Caco-2 (cell line): ENCODE results near the gene LPIN1. TPM values are rescaled to one million over a fixed set of nuclear protein-coding genes. Genes with fewer than 3 reads are reported as not detected.

Experiments
- Bru-seq: library from RNA; stranded (reverse); fragments of 400-500 nt; gene quantifications from one replicate; lab custom pipeline; 2021; lab: Mats Ljungman, UMichigan
- BruChase-seq, 2 experiments: library from RNA; stranded (reverse); fragments of 400-500 nt; gene quantifications; one replicate each; lab custom pipeline; 2021; lab: Mats Ljungman, UMichigan
- BruUV-seq: library from RNA; stranded (reverse); fragments of 400-500 nt; replicated peaks from 2 replicates; lab custom pipeline; 2021; lab: Mats Ljungman, UMichigan
- CTCF ChIA-PET: fragments of 300-600 bp; sonication (Branson Sonifier 250); formaldehyde crosslinking; loops from one replicate; lab custom pipeline; 2022; ENCODE audit warnings: antibody characterized with exemption; lab: Charles Lee
- POLR2A ChIA-PET: fragments of 300-600 bp; sonication (Branson Sonifier 250); formaldehyde crosslinking; loops from one replicate; lab custom pipeline; 2022; ENCODE audit warnings: antibody characterized with exemption; lab: Charles Lee
- DNase-seq, 2 experiments: peaks; one replicate each; pipeline versions ENCODE4 v3.0.0 to v3.0.0-alpha.2; 2020 to 2022
- H3K27me3 ChIP-seq: replicated peaks from 2 replicates; pipeline ENCODE4 v1.6.0; 2011; ENCODE audit warnings: low read length; ENCODE audit not compliant: control insufficient read depth, insufficient read depth
- H3K36me3 ChIP-seq: 2 replicates; pipeline ENCODE4 v1.5.1; 2011; ENCODE audit warnings: low read length; ENCODE audit not compliant: control insufficient read depth, insufficient read depth
- H3K4me1 ChIP-seq: fragments of 250-450 bp; sonication (Bioruptor Pico); 2 replicates; pipeline ENCODE4 v1.5.1; 2020; ENCODE audit warnings: mild to moderate bottlenecking
- H3K4me3 ChIP-seq: 2 replicates; pipeline ENCODE4 v1.5.1; 2011; ENCODE audit warnings: low read depth, mild to moderate bottlenecking, control low read depth, low read length
- H3K9me3 ChIP-seq: fragments of 250-450 bp; sonication (Bioruptor Pico); 2 replicates; pipeline ENCODE4 v1.5.1; 2020; ENCODE audit warnings: mild to moderate bottlenecking, moderate library complexity
- H3K27ac Mint-ChIP-seq: one replicate; pipeline ENCODE4 v1.8.0; 2022; ENCODE audit warnings: mixed read lengths; ENCODE audit not compliant: unreplicated experiment
- H3K27me3 Mint-ChIP-seq: one replicate; pipeline ENCODE4 v1.8.0; 2022; ENCODE audit warnings: mixed read lengths; ENCODE audit not compliant: insufficient read depth, unreplicated experiment
- H3K36me3 Mint-ChIP-seq: one replicate; pipeline ENCODE4 v1.8.0; 2022; ENCODE audit warnings: mild to moderate bottlenecking, mixed read lengths; ENCODE audit not compliant: insufficient read depth, unreplicated experiment
- H3K4me1 Mint-ChIP-seq: one replicate; pipeline ENCODE4 v1.8.0; 2022; ENCODE audit warnings: low read depth, mixed read lengths; ENCODE audit not compliant: unreplicated experiment
- H3K4me3 Mint-ChIP-seq: one replicate; pipeline ENCODE4 v1.8.0; 2022; ENCODE audit warnings: mild to moderate bottlenecking, moderate library complexity, mixed read lengths; ENCODE audit not compliant: unreplicated experiment
- H3K9me3 Mint-ChIP-seq: one replicate; pipeline ENCODE4 v1.8.0; 2022; ENCODE audit warnings: mixed read lengths; ENCODE audit not compliant: unreplicated experiment
- intact Hi-C: fragments of 100-400 bp; cut with micrococcal nuclease; formaldehyde crosslinking; loops from one replicate; pipeline ENCODE4 v1.10.0; 2022; ENCODE audit not compliant: unreplicated experiment
- long read RNA-seq: library from polyadenylated mRNA; stranded (forward); transcript quantifications from one replicate; pipeline ENCODE4 v2.0.0, GENCODE V29; 2022
- total RNA-seq: library from RNA; stranded (reverse); gene quantifications from 2 replicates; pipeline ENCODE4 v1.2.3, GENCODE V29; 2022
- TF ChIP-seq, protein P1 (sequence below), 2 experiments: fragments of 200-600 bp in 1 of 2; IDR thresholded peaks; 1 replicate in 1 of 2; 2 replicates in 1 of 2; pipeline versions ENCODE4 v1.5.1 to v1.8.0; 2011 to 2022; ENCODE audit warnings: antibody characterized with exemption in 1 of 2, control low read depth in 1 of 2, inconsistent platforms in 1 of 2, low read depth in 1 of 2, low read length in 1 of 2, mild to moderate bottlenecking in 1 of 2, moderate library complexity in 1 of 2; ENCODE audit not compliant: insufficient read depth in 1 of 2, severe bottlenecking in 1 of 2, unreplicated experiment in 1 of 2

Gene LPIN1, protein sequence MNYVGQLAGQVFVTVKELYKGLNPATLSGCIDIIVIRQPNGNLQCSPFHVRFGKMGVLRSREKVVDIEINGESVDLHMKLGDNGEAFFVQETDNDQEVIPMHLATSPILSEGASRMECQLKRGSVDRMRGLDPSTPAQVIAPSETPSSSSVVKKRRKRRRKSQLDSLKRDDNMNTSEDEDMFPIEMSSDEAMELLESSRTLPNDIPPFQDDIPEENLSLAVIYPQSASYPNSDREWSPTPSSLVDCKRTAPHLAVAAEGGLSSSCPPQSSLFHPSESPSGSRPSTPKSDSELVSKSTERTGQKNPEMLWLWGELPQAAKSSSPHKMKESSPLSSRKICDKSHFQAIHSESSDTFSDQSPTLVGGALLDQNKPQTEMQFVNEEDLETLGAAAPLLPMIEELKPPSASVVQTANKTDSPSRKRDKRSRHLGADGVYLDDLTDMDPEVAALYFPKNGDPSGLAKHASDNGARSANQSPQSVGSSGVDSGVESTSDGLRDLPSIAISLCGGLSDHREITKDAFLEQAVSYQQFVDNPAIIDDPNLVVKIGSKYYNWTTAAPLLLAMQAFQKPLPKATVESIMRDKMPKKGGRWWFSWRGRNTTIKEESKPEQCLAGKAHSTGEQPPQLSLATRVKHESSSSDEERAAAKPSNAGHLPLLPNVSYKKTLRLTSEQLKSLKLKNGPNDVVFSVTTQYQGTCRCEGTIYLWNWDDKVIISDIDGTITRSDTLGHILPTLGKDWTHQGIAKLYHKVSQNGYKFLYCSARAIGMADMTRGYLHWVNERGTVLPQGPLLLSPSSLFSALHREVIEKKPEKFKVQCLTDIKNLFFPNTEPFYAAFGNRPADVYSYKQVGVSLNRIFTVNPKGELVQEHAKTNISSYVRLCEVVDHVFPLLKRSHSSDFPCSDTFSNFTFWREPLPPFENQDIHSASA
- total RNA-seq (12.5 and 14.2 TPM in 2 replicates), Bru-seq, nascent RNA (percentile 51 among the genes with signal in this experiment), BruChase-seq, experiment 1, labeled RNA remaining after a 2-hour chase (percentile 49 among the genes with signal in this experiment), BruChase-seq, experiment 2, labeled RNA remaining after a 6-hour chase (percentile 49 among the genes with signal in this experiment)
- long read RNA-seq, full-length matches to known transcripts = 5 of 16 reads
- long read RNA-seq, partial matches to known transcripts = 4 of 16 reads
- long read RNA-seq, other reads (novel, unspliced or antisense) = 7 of 16 reads

DNA sequence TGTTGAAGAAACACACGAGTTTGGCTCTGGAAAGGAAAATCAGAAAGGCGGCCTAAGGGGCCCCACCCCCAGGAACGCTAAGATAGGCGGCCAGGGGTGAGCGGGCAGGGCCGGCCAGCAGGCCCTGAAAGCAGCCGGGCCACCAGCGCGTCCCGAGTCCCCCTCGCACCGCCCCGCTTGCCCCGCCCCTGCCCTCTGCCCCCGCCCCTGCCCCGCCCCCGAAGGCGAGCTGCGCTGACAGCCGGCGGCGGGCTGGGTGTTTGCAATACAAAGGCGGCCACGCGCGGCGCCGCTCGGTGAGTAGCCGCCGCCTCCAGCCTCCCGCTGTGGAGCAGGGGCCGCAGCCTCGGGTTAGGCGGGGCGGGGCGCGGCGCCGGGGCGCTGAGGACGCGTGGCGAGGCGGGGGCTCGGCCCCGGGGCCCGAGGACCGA, at the start of gene LPIN1:
Gene LPIN1, plus strand, starts transcription at position 257 of the 431 bp plus-strand sequence. CDS start 18,910 bp downstream, outside the sequence.
- no peaks in the 10 kb centered on the region for H3K27me3 Mint-ChIP-seq
- peak within 1 kb of the TSS; percentile 71 for H3K27ac Mint-ChIP-seq
- CTCF ChIA-PET = interaction anchor here (0.6 to 1.2 kb wide), 8 partner anchors 8 to 268 kb away, joined by 3 to 7 read pairs (median 4); no protein-coding TSS in a partner anchor
- no peaks in the 10 kb centered on the region for H3K36me3 ChIP-seq
- H3K4me3 ChIP-seq = peak within 1 kb of the TSS; percentile 65
- peak within 1 kb of the TSS; percentile 75 for H3K4me3 Mint-ChIP-seq
- H3K36me3 Mint-ChIP-seq = peaks cover 11% of the 10 kb centered on the region
- H3K27me3 ChIP-seq = no peaks in the 10 kb centered on the region
- POLR2A ChIA-PET = interaction anchor here (0.6 to 0.8 kb wide), 2 partner anchors 8 to 24 kb away, joined by 3 read pairs; no protein-coding TSS in a partner anchor
- H3K4me1 ChIP-seq = peaks cover 29% of the 10 kb centered on the region
- H3K4me1 Mint-ChIP-seq = peaks cover 31% of the 10 kb centered on the region
- H3K9me3 ChIP-seq = no peaks in the 10 kb centered on the region
- peak; percentile 85 to 92 for DNase-seq
- intact Hi-C loops = loop anchor here (1.0 to 2.0 kb wide), 2 partner anchors 32 to 53 kb away; no protein-coding TSS in a partner anchor
- no peaks in the 10 kb centered on the region for H3K9me3 Mint-ChIP-seq
- BruUV-seq = no TSS peak
- TF ChIP-seq, protein P1, sequence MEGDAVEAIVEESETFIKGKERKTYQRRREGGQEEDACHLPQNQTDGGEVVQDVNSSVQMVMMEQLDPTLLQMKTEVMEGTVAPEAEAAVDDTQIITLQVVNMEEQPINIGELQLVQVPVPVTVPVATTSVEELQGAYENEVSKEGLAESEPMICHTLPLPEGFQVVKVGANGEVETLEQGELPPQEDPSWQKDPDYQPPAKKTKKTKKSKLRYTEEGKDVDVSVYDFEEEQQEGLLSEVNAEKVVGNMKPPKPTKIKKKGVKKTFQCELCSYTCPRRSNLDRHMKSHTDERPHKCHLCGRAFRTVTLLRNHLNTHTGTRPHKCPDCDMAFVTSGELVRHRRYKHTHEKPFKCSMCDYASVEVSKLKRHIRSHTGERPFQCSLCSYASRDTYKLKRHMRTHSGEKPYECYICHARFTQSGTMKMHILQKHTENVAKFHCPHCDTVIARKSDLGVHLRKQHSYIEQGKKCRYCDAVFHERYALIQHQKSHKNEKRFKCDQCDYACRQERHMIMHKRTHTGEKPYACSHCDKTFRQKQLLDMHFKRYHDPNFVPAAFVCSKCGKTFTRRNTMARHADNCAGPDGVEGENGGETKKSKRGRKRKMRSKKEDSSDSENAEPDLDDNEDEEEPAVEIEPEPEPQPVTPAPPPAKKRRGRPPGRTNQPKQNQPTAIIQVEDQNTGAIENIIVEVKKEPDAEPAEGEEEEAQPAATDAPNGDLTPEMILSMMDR (IDR thresholded peaks at IDR 0.05; ENCODE audit: insufficient read depth in 1 of 2, low read depth in 1 of 2, low read length in 1 of 2, severe bottlenecking in 1 of 2, unreplicated experiment in 1 of 2) = no peak

DNA sequence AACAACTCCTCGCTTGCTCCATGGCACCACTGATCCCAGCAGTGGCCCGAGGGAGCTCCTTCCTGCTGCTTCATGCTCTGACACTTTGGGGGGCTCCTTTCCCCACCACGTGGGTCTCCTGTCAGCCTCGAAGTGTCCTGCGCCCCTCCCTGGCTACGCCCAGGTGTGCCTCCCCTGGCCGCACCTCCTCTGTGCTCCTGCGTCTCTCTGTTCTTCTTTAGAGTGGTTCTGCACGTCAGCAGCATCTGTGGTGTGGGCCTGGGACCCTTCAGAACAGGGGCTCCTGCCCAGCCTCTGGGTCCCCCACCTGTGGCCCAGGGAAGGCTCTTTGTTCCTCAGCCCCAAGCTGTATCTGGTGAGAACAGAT, 49.7 kb upstream of the LPIN1 start:
- DNase-seq = no peak
- H3K27me3 ChIP-seq = no peaks in the 10 kb centered on the region
- Mint-ChIP-seq H3K4me3 (no peak overlapping the region), H3K4me1 (no peaks in the 10 kb centered on the region), H3K9me3 (no peaks in the 10 kb centered on the region), H3K36me3 (no peaks in the 10 kb centered on the region), H3K27me3 (no peaks in the 10 kb centered on the region), H3K27ac (no peak overlapping the region)
- no peak overlapping the region for H3K4me3 ChIP-seq
- intact Hi-C loops = no loop called here
- BruUV-seq = no TSS peak
- H3K9me3 ChIP-seq = no peaks in the 10 kb centered on the region
- 0 out of 2 replicates have a peak, but pooled peaks cover 4% of the 10 kb centered on the region for H3K4me1 ChIP-seq
- H3K36me3 ChIP-seq = no peaks in the 10 kb centered on the region
- TF ChIP-seq, protein P1 (IDR thresholded peaks at IDR 0.05; ENCODE audit: insufficient read depth in 1 of 2, low read depth in 1 of 2, low read length in 1 of 2, severe bottlenecking in 1 of 2, unreplicated experiment in 1 of 2) = no peak
- ChIA-PET POLR2A (no interaction called here), CTCF (interaction anchor here (0.6 kb wide), 1 partner anchor 132 kb away, joined by 3 read pairs; no protein-coding TSS in a partner anchor)
